GM20431 (cell line): ENCODE measurements around the gene SLC4A5.

Experiments used
- in situ Hi-C: fragments of 300-500 bp; cut with MseI, MboI; formaldehyde crosslinking; loops from one replicate; pipeline ENCODE4 v1.15.0; 2020; ENCODE audit warnings: low sequenced_read_pairs; ENCODE audit not compliant: unreplicated experiment

The SLC4A5 gene

GRCh38 chr2:74317701-74318100 lies 25.5 kb downstream of the SLC4A5 start:
- in situ Hi-C loops, result no loop called here

GRCh38 chr2:74316627-74317295 lies 26.5 kb downstream of the SLC4A5 start:
- in situ Hi-C loops, result no loop called here

DNA sequence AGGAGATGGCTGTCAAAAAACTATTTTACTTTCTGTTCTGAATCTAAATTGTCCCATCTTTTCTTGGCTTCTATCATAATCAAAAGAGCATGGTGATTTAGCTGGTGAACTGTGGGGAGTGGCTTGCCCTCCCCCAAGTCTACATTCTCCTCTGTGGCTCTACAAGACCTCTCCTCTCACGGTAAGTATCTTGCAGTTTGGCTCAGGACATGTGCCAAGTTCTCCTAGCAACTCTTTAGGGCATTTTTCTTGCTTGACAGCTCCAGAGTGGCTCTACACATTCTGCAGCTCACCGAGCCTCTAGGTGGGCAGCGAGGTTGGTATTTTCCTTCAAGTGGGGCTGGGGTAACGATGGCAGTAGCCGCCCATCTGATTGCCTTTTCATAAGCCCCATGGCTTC lies 29.1 kb downstream of the SLC4A5 start:
- in situ Hi-C loops, result no loop called here

DNA sequence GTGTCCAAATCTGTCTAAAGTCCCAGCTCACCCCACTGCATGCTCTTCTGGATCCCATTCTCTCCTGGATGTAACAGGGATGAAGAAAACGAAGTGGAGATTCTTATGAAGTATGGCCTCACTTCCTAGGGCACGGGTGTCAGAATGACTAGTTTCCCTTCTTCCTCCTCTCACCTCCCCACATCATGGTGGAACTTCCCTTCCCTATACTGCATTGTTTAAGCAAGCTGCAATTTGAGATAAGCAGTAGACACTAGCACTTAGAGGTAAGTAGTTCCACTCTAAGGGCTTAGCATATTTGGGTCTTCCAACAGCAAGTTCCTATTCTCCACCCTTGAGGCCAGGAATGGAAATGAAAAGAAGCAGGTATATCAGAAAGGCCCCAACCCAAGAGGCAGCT lies 29.7 kb downstream of the SLC4A5 start:
- in situ Hi-C loops, result no loop called here

GRCh38 chr2:74312913-74313312 lies 30.3 kb downstream of the SLC4A5 start:
- in situ Hi-C loops, result no loop called here

DNA sequence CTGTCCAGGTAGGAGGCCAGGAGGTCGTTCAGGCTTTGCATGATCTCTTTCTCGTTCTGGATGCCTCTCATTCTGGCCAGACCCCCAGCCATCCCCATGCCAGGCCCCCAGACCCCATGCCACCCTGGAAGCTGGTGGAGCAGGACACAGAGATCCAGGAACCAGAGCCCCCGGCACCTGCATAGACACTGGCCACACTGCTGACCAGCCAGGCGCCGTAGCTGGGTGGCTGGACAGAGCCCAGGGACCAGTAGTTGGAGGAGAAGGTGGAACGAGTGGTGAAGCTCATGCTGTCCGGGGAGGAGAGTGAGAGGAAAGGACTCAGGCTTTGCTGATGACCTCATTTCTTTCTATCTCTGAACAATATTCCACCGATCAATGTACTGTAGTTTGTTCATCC lies 35.5 kb downstream of the SLC4A5 start:
- in situ Hi-C loops, result no loop called here

DNA sequence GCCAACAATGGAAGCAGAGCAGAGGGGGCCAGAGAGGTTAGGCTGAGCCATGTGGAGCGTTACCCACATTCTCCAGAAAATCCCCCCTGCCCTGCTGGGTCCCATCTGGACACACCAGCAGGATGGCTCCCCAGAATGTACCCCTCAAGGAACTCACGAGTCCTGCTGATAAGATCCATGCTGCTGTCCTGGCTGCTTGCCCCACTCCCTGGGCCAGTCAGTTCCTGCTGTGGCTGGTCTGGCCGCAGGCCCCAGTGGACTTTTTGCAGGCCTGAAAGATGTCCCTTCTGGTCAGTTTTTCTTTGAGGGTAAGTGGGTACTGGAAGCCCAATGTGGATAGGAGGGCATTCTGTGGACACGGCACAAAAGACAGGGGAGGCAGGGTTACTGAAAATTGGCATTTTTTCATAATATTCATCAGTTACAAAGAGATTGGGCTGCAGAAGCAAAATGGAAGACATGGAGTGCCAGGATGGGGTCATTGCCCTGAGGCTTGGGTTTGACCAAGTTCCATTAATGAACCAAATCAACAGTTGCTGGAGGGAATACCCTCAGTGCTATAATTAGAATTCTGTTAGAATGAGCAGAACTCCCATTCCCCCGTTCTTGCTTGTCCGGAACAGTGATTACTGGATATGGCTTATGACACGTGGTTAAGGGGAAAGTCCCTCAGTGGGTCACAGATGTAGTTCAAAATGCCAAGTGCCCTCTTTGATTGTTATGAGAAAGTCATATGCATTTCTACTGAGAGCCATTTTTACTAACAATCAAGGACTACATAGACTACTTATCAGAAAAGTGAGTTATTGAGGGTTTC lies 38.7 kb downstream of the SLC4A5 start:
- in situ Hi-C loops, result no loop called here

DNA sequence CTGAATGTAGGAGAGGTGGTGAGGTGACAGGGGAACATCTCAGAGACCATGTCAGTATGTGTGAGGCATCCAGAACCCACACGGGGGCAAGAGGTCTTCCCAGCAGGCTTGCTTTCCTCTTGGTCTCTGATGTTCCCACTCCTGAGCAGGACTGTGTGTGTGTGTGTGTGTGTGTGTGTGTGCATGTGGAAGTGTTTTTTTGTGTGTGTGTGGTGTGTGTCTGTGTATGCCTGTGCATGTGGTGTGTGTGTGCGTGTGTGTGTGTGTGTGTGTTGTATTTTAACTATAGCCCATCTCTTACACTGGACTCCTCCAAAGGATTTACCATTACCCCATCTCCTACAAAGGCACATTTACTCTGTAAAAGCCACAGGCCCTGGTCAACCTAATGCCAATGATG lies 40.4 kb downstream of the SLC4A5 start:
- in situ Hi-C loops, result no loop called here

DNA sequence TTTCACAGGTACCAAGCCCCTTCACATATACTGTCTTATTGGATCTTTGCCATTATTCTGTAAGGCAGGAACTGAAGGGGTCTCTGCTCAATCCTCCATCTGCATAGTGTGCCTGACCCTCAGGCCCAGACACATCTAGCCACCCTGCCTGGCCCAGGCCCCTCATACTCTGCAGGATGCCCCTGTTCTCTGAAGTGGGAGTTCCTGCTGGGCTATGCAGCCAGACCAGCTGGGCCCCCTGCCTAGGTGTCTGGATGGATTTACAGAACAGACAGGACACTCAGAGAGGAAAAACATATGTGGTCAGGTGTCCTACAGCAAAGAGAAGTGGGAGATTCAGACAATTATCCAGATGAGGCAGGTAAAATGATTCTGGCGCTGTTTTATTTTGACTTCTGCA lies 42.0 kb downstream of the SLC4A5 start:
- in situ Hi-C loops, result no loop called here

DNA sequence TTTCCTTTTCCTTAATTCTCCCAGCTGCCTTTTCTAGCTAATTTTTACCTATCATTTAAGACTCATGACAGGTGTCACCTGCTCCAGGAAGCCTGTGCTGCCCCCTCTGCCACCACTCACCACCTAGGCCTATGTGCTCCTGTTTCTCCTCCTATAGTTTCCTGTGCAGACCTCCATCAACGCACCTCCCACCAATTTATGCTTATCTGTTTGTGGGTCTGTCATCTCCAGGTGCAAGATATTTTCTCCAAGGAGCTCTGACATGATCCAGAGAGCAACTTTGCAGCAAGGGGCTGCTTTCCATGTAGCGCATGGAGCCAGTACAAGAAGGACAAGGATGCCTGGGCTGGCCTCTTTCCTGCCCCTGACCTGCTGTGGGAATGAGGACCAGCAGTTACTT lies 42.7 kb downstream of the SLC4A5 start:
- in situ Hi-C loops, result no loop called here

- in situ Hi-C loops, result no loop called here
Measured at GRCh38 chr2:74297950-74298349, 45.3 kb downstream of the SLC4A5 start.

- in situ Hi-C loops, result no loop called here
Measured at GRCh38 chr2:74297391-74297790, 45.8 kb downstream of the SLC4A5 start.

GRCh38 chr2:74293191-74293991 lies 49.8 kb downstream of the SLC4A5 start:
- in situ Hi-C loops, result no loop called here

DNA sequence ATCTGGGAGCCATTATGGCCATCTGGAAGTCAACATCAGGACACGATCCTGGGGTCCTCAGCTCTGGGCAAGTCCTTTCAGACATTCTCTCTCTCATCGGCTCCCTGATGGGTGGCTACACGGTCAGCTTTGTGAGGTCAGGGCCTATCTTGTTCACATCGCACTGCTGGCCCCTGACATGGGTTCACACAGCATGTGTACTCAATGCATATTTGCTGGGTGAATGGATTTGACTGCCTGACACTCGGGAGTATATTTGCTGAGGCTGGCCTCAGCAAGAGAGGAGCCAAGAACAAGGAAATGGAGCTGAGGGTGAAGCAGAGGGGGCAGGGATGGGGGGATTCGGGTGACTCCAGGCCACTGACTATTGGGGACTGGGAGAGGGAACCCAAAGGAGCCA lies 50.5 kb downstream of the SLC4A5 start:
- in situ Hi-C loops, result no loop called here

DNA sequence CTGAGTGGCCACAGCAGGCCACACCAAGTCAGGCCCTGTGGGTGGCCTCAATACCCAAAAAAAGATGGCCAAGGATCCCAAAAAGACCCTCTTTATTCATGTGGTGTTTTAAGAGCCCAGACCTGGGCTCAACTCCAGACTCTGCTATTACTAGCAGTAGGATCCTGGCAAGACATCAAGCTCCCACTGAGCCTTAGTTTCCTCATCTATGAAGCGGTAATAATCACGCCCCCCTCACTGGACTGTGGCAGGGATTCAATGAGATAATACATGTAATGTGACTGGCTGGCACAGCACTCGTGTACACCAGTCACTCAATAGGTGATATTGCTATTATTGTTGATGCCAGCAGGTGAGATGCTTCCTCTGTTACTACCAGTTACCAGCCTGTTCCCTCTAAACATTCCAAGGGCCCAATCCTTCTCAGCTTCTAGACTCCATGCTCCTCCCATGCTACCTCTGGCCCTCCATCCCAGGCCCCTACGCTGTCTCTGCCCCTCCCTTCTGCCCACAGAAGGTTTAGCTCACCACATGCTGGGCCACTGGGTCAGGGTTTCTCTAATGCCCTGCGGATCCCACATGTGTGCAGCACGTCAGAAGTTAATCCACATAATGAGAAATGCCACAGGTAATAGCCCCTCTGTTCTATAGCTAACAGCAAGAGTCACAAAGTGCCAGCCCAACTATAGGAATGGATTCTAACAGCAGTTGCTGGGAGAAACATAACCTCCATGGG lies 51.2 kb downstream of the SLC4A5 start:
- in situ Hi-C loops, result no loop called here

- in situ Hi-C loops, result no loop called here
Measured at GRCh38 chr2:74291218-74291544, 52.0 kb downstream of the SLC4A5 start.

GRCh38 chr2:74290466-74291217 lies 52.6 kb downstream of the SLC4A5 start:
- in situ Hi-C loops, result no loop called here

DNA sequence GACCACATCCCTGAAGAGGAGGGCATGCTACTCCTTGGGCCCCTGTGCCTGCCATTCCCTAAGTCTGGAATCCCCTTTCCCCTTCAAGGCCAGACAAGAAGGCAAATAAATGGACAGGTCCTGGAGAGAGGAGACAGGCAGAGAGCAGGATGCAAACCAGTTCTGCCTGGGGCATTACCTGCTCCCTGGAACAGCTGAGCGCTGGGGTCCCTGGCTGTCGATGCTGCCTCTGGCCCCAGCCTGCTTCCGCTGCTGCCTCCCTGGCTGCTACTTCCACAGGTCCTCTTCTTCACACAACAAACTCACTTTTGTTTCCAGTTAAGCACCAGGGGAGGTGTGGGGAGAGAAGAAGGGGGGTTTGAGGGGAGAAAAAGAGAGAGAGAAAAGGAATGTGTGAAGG lies 53.1 kb downstream of the SLC4A5 start:
- in situ Hi-C loops, result no loop called here

DNA sequence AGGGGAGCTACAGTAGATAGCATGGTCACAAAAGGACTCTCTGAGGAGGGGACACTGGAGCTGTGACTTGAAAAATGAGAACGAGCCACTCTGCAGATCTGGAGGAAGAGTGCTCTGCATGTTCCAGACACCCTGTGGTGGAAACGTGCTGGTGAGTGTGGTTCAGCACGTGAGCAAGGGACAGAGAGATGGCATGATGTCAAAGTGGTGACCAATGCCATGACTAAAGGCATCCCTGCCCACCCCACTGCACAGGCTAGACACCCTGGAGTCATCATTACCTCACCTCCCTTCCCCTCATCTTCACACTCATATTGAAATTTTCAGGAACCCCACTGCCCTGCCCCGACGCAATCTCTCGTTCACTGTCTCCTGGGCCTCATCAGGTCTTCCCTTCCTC lies 56.5 kb downstream of the SLC4A5 start:
- in situ Hi-C loops, result no loop called here
